GM19468 (cell line): ENCODE results near the gene PCDHB3.
"Not testable (repeated sequence)": the region's sequence is repeated elsewhere in the genome, so short reads cannot be mapped to it uniquely, and the experiment has no call there.

ENCODE experiments used
- ATAC-seq: cut with Tn5 transposase; IDR thresholded peaks from one replicate; pipeline ENCODE4 v1.9.1; 2021; ENCODE audit warnings: mild to moderate bottlenecking, moderate library complexity, moderate number of reproducible peaks; ENCODE audit not compliant: unreplicated experiment; ENCODE audit errors: extremely low read depth

The PCDHB3 gene

GRCh38 chr5:141100243-141100805 is at the start of gene PCDHB3:
PCDHB3 (plus strand) TSS chr5:141100473; CDS start chr5:141100650, 177 bp downstream.
- no peak for ATAC-seq

DNA sequence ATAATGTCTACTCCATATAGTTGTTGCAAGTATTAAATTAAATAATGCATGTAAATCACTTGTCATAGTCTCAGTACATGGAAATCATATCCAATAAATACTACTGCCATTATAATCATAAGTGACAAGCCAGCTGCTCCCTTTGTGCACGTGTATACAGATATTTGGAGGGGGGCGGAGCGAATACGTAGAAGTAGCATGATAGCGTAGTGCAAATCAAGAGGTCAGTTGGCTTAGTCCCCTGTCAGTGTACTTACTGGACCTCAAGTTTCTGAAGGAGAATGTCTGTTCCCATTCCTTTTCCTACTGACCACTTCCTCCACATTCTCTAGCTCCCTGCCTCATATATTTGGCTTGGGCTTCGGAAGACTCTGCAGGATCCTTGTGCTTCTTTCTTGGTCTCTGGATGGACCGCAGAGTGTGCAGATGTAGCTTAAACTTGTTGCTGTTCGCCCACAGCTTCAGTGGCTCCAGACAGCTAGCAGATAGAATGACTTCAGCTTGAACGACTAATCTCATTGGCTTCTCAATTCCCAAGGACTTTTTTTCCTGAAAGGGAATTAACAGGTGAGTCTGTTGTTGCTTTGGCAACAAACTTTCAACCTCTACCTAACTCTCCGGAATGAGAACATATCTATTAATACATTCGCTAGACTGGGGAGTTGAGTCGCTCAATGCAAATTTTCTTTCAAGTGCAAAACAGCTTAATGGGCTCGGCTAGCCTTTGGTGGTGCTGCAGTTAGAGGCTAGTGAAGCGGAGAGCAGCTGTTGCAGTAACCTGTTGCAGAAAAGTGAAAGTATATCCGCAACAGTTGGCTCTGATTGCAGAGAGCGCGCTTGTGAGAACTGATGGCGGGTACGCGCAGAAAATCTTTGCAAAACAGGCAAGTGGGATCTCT is 49.4 kb upstream of the PCDHB3 start, which contains the start of gene PCDHB1:
TSS of gene PCDHB1 (plus strand) at position 753 of the 899 bp plus-strand sequence. CDS start at position 850, 97 bp downstream.
- no peak for ATAC-seq

DNA sequence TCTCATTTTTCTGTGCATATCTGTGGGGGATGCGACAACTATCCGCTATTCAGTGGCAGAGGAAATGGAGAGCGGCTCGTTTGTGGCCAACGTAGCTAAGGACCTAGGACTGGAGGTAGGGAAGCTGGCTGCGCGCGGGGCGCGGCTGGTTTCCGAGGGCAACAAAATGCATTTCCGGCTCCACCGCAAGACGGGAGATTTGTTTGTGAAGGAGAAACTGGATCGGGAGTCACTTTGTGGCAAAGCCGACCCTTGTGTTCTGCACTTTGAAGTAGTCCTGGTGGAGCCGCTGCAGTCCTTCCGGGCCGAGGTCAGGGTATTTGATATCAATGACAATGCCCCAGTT is 48.8 kb upstream of the PCDHB3 start:
- no peak for ATAC-seq

GRCh38 chr5:141077826-141078225 is 22.4 kb upstream of the PCDHB3 start:
- no peak for ATAC-seq

- no peak for ATAC-seq
Observed at GRCh38 chr5:141082228-141082627, 18.0 kb upstream of the PCDHB3 start.

- ATAC-seq = no peak
Observed at GRCh38 chr5:141084487-141084989, 15.7 kb upstream of the PCDHB3 start.

- no peak for ATAC-seq
Observed at GRCh38 chr5:141094481-141095262, 5.6 kb upstream of the PCDHB3 start, which contains the start of gene PCDHB2. PCDHB2 (plus strand) TSS chr5:141094615; CDS start chr5:141094791, 176 bp downstream.

- ATAC-seq = no peak
Observed at GRCh38 chr5:141095263-141095641, 5.0 kb upstream of the PCDHB3 start.

GRCh38 chr5:141096181-141096580 is 4.1 kb upstream of the PCDHB3 start:
- ATAC-seq = not testable (repeated sequence)

GRCh38 chr5:141096586-141096985 is 3.7 kb upstream of the PCDHB3 start:
- ATAC-seq = not testable (repeated sequence)

DNA sequence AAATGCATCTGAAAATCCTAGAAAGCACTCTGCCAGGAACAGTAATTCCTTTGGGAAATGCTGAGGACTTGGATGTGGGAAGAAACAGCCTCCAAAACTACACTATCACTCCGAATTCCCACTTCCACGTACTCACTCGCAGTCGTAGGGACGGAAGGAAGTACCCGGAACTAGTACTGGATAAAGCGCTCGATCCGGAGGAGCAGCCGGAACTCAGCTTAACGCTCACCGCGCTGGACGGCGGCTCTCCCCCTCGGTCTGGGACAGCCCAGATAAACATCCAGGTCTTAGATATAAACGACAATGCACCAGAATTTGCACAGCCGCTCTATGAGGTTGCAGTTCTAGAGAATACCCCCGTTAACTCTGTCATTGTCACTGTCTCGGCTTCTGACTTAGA is 786 bp downstream of the PCDHB3 start:
- no peak for ATAC-seq

DNA sequence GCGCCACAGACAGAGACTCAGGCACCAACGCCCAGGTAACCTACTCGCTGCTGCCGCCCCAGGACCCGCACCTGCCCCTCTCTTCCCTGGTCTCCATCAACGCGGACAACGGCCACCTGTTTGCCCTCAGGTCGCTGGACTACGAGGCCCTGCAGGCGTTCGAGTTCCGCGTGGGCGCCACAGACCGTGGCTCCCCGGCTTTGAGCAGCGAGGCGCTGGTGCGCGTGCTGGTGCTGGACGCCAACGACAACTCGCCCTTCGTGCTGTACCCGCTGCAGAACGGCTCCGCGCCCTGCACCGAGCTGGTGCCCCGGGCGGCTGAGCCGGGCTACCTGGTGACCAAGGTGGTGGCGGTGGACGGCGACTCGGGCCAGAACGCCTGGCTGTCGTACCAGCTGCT is 1.8 kb downstream of the PCDHB3 start:
- ATAC-seq = not testable (repeated sequence)

- not testable (repeated sequence) for ATAC-seq
Observed at GRCh38 chr5:141102471-141102870, 2.2 kb downstream of the PCDHB3 start.

GRCh38 chr5:141105350-141105749 is 5.1 kb downstream of the PCDHB3 start:
- no peak for ATAC-seq

DNA sequence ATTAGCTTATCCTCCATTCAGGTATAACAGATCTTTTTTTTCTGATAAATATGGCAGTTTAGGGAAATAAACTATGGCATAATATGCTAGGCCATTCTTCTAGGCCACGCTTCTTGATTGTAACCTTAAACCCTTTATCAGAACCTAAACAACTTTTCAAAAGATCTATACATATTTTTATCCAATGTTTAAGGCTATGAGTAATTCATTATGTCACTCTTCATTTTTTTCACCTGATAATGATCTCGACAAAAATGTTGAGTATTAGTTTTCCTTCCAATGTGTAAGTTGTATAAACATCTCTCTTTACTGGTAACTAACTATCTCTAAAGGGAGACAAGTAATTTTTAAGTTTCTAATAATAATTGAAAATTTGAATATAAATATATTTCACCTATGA is 19.0 kb downstream of the PCDHB3 start:
- no peak for ATAC-seq

DNA sequence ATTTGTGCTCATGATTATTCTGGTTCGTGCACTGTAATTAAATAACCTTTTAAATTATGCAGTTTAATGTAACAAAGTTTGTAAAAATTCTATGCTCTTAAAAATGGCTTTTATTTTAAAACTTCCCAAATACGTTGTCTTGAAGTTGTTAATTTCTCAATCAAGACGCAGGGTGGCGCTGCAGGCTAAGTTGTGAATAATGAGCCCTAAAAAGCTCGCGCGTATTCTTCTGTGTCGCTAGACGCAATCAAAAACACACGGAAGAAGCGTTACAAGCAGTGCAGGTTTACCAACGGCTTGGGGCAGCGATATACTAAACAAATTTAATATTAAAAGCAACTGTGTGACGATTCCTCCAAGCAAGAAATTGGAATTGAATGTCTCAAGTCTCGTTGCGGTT is 21.3 kb downstream of the PCDHB3 start, which contains the start of gene PCDHB4:
TSS of gene PCDHB4 (plus strand) at position 256 of the 400 bp plus-strand sequence. CDS start 181 bp downstream, outside the sequence.
- no peak for ATAC-seq

- ATAC-seq = no peak
Observed at GRCh38 chr5:141121985-141122384, 21.7 kb downstream of the PCDHB3 start.

GRCh38 chr5:141123396-141124135 is 23.3 kb downstream of the PCDHB3 start:
- not testable (repeated sequence) for ATAC-seq

DNA sequence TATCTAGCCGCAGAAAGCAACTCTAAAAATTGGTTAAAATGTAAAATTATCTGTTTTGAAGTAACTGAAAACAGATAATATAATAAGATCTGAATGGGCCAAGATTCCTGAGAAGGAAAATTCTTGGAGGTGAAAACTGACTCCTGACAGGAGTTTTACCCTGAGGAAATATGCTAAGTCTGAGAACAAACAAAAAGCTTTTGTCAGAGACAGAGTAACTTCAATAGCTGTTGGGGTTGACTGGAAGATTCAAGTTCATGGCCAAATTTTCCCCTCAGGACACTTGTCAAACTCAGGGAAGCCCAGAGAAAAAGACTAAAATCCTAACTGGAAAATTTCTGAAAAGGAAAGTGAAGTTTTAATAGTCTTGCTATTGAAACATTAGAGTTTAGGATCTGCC is 27.0 kb downstream of the PCDHB3 start:
- ATAC-seq = no peak
